H9 (cell line): ENCODE data around the gene BHLHA9. TPM values are rescaled to one million over a fixed set of nuclear protein-coding genes. Genes with fewer than 3 reads are reported as not detected.

Experiments
- DNase-seq: peaks from one replicate; pipeline ENCODE4 v3.0.0-alpha.2; 2017
- H2AFZ ChIP-seq: one replicate; pipeline ENCODE4 v1.6.1; 2013; ENCODE audit warnings: mild to moderate bottlenecking, low read length, control low read depth, moderate library complexity
- H2AK5ac ChIP-seq: 2 replicates; pipeline ENCODE4 v1.6.1; 2013; ENCODE audit warnings: low read length, control low read depth, mixed read lengths; ENCODE audit not compliant: insufficient read length
- H2BK120ac ChIP-seq: one replicate; pipeline ENCODE4 v1.6.1; 2013; ENCODE audit warnings: low read depth, mild to moderate bottlenecking, low read length, control low read depth, inconsistent platforms; ENCODE audit not compliant: poor library complexity, severe bottlenecking
- H2BK12ac ChIP-seq: 2 replicates; pipeline ENCODE4 v1.6.1; 2013; ENCODE audit warnings: low read length, control low read depth, mixed read lengths, low read depth; ENCODE audit not compliant: insufficient read length
- H2BK15ac ChIP-seq: 2 replicates; pipeline ENCODE4 v1.6.1; 2013; ENCODE audit warnings: low read depth, low read length, control low read depth
- H2BK20ac ChIP-seq: one replicate; pipeline ENCODE4 v1.6.1; 2013; ENCODE audit warnings: low read depth, mild to moderate bottlenecking, low read length, control low read depth, inconsistent platforms; ENCODE audit not compliant: poor library complexity, severe bottlenecking
- H2BK5ac ChIP-seq: 2 replicates; pipeline ENCODE4 v1.6.1; 2013; ENCODE audit warnings: low read length, control low read depth, mixed read lengths; ENCODE audit not compliant: insufficient read length
- H3K14ac ChIP-seq: 2 replicates; pipeline ENCODE4 v1.6.1; 2013; ENCODE audit warnings: low read length, control low read depth; ENCODE audit not compliant: insufficient read depth
- H3K18ac ChIP-seq: 2 replicates; pipeline ENCODE4 v1.6.1; 2013; ENCODE audit warnings: low read depth, mild to moderate bottlenecking, mixed read lengths, low read length, control low read depth; ENCODE audit not compliant: insufficient read length
- H3K23ac ChIP-seq: 2 replicates; pipeline ENCODE4 v1.6.1; 2013; ENCODE audit warnings: low read length, control low read depth, mixed read lengths, low read depth; ENCODE audit not compliant: insufficient read length
- H3K23me2 ChIP-seq: 2 replicates; pipeline ENCODE4 v1.6.1; 2013; ENCODE audit warnings: low read depth, mild to moderate bottlenecking, mixed read lengths, low read length, control low read depth; ENCODE audit not compliant: insufficient read length, poor library complexity, severe bottlenecking
- H3K27ac ChIP-seq: 2 replicates; pipeline ENCODE4 v1.5.1; 2013; ENCODE audit warnings: low read length, control low read depth, mixed read lengths, low read depth; ENCODE audit not compliant: insufficient read length
- H3K27me3 ChIP-seq: 2 replicates; pipeline ENCODE4 v1.6.1; 2013; ENCODE audit warnings: low read length, control low read depth, inconsistent platforms; ENCODE audit not compliant: insufficient read depth
- H3K4ac ChIP-seq: 2 replicates; pipeline ENCODE4 v1.6.1; 2013; ENCODE audit warnings: low read depth, mild to moderate bottlenecking, control low read depth, inconsistent platforms, low read length, moderate library complexity
- H3K4me1 ChIP-seq: 2 replicates; pipeline ENCODE4 v1.6.1; 2013; ENCODE audit warnings: low read length, control low read depth, inconsistent platforms; ENCODE audit not compliant: insufficient read depth
- H3K4me2 ChIP-seq: 2 replicates; pipeline ENCODE4 v1.6.1; 2013; ENCODE audit warnings: low read length, control low read depth, mixed read lengths; ENCODE audit not compliant: insufficient read length, insufficient read depth
- H3K56ac ChIP-seq: 2 replicates; pipeline ENCODE4 v1.6.1; 2013; ENCODE audit warnings: low read depth, mild to moderate bottlenecking, mixed read lengths, low read length, control low read depth; ENCODE audit not compliant: insufficient read length
- H3K79me1 ChIP-seq: 2 replicates; pipeline ENCODE4 v1.6.1; 2013; ENCODE audit warnings: low read depth, mild to moderate bottlenecking, moderate library complexity, low read length, control low read depth, inconsistent platforms; ENCODE audit not compliant: insufficient read depth, poor library complexity, severe bottlenecking
- H3K79me2 ChIP-seq: 2 replicates; pipeline ENCODE4 v1.6.1; 2013; ENCODE audit warnings: low read length, control low read depth, inconsistent platforms; ENCODE audit not compliant: insufficient read depth
- H3K9ac ChIP-seq: 2 replicates; pipeline ENCODE4 v1.6.1; 2013; ENCODE audit warnings: low read length, control low read depth, mixed read lengths; ENCODE audit not compliant: insufficient read length; ENCODE audit errors: extremely low read depth
- H3K9me3 ChIP-seq: one replicate; pipeline ENCODE4 v1.6.1; 2013; ENCODE audit warnings: low read depth, low read length, inconsistent platforms; ENCODE audit not compliant: control insufficient read depth
- H3T11ph ChIP-seq: one replicate; pipeline ENCODE4 v1.6.1; 2013; ENCODE audit warnings: mild to moderate bottlenecking, low read length, control low read depth, inconsistent platforms
- H4K20me1 ChIP-seq: one replicate; pipeline ENCODE4 v1.6.1; 2013; ENCODE audit not compliant: control insufficient read depth, insufficient read length, insufficient read depth
- H4K5ac ChIP-seq: 2 replicates; pipeline ENCODE4 v1.6.1; 2013; ENCODE audit warnings: low read depth, mild to moderate bottlenecking, mixed read lengths, low read length, control low read depth; ENCODE audit not compliant: insufficient read length
- H4K8ac ChIP-seq: replicated peaks from 2 replicates; pipeline ENCODE4 v1.6.1; 2013; ENCODE audit warnings: low read length, control low read depth, mixed read lengths, low read depth; ENCODE audit not compliant: insufficient read length
- H4K91ac ChIP-seq: 2 replicates; pipeline ENCODE4 v1.6.1; 2013; ENCODE audit warnings: low read depth, mild to moderate bottlenecking, moderate library complexity, mixed read lengths, low read length, control low read depth; ENCODE audit not compliant: insufficient read length
- H3K27ac Mint-ChIP-seq, 3 experiments: 2 replicates in 2 of 3; 3 replicates in 1 of 3; pipeline ENCODE4 v1.8.0; 2020 to 2021; ENCODE audit warnings: mixed read lengths in 3 of 3, mild to moderate bottlenecking in 1 of 3, moderate library complexity in 1 of 3
- H3K27me3 Mint-ChIP-seq: 2 replicates; pipeline ENCODE4 v1.8.0; 2021; ENCODE audit warnings: low read depth, mild to moderate bottlenecking, moderate library complexity, mixed read lengths
- H3K36me3 Mint-ChIP-seq, 3 experiments: 2 replicates in 2 of 3; 3 replicates in 1 of 3; pipeline ENCODE4 v1.8.0; 2020 to 2021; ENCODE audit warnings: low read depth in 3 of 3, mixed read lengths in 3 of 3; ENCODE audit not compliant: insufficient read depth in 1 of 3
- H3K4me1 Mint-ChIP-seq, 2 experiments: 2 replicates each; pipeline ENCODE4 v1.8.0; 2020; ENCODE audit warnings: mixed read lengths in 2 of 2
- H3K4me3 Mint-ChIP-seq, 2 experiments: 2 replicates in 1 of 2; 3 replicates in 1 of 2; pipeline ENCODE4 v1.8.0; 2020 to 2021; ENCODE audit warnings: mild to moderate bottlenecking in 2 of 2, mixed read lengths in 2 of 2, moderate library complexity in 1 of 2
- H3K9me3 Mint-ChIP-seq, 2 experiments: 2 replicates in 1 of 2; 3 replicates in 1 of 2; pipeline ENCODE4 v1.8.0; 2020; ENCODE audit warnings: mild to moderate bottlenecking in 2 of 2, mixed read lengths in 2 of 2, moderate library complexity in 1 of 2
- CTCF ChIP-seq: fragments of 200-600 bp; sonication (generic); conservative IDR thresholded peaks from 3 replicates; pipeline ENCODE4 v1.8.0; 2021; ENCODE audit warnings: antibody characterized with exemption, mild to moderate bottlenecking
- WGBS: extraction: QIAGEN DNeasy Blood & Tissue Kit; methylation state at CpG from one replicate; pipeline ENCODE4 v1.1.7; 2013; ENCODE audit warnings: missing lambda C conversion rate, low lambda C conversion rate, mixed read lengths; ENCODE audit not compliant: insufficient read length; ENCODE audit errors: extremely low coverage; 5-methylcytosine and 5-hydroxymethylcytosine counted together
- long read RNA-seq: library from polyadenylated mRNA; unstranded; transcript quantifications from one replicate; pipeline ENCODE4 v2.0.0, GENCODE V29; 2020
- total RNA-seq: library from RNA; stranded (reverse); gene quantifications from 2 replicates; pipeline ENCODE4 v1.2.1, GENCODE V29; 2021

BHLHA9 gene
- total RNA-seq, result not detected in 2 replicates
- long read RNA-seq, result 0 reads

- no peaks in the 10 kb centered on the region; a peak in 1 of 5 replicates for H3K9me3 Mint-ChIP-seq
- Histone ChIP-seq H3K56ac (no peak within 1 kb of the TSS), H2AK5ac (no peak within 1 kb of the TSS), H2BK20ac (no peak within 1 kb of the TSS), H3K18ac (no peak within 1 kb of the TSS), H3K79me2 (no peaks in the 10 kb centered on the region), H3K4me2 (no peak within 1 kb of the TSS), H3T11ph (no peak within 1 kb of the TSS), H4K91ac (no peak within 1 kb of the TSS), H3K4me1 (0 out of 2 replicates have a peak, but pooled peaks cover 3% of the 10 kb centered on the region), H3K9ac (no peak within 1 kb of the TSS), H3K27ac (no peak within 1 kb of the TSS), H2BK12ac (no peak within 1 kb of the TSS), H2AFZ (no peak within 1 kb of the TSS), H4K5ac (no peak within 1 kb of the TSS), H4K8ac (no peak within 1 kb of the TSS), H3K14ac (no peak within 1 kb of the TSS), H3K79me1 (no peaks in the 10 kb centered on the region), H3K23ac (no peak within 1 kb of the TSS), H3K27me3 (no peaks in the 10 kb centered on the region), H2BK15ac (0 out of 2 replicates have a peak within 1 kb of the TSS, but pooled peaks have one; percentile 60), H3K4ac (no peak within 1 kb of the TSS), H2BK5ac (no peak within 1 kb of the TSS), H3K23me2 (no peaks in the 10 kb centered on the region), H3K9me3 (no peaks in the 10 kb centered on the region), H2BK120ac (no peak within 1 kb of the TSS), H4K20me1 (no peaks in the 10 kb centered on the region)
- no peak for TF ChIP-seq CTCF
- peak; percentile 68 for DNase-seq
- no CpG with 5 or more reads among the region's 93 CpGs for WGBS
- peaks cover 6% of the 10 kb centered on the region for H3K27me3 Mint-ChIP-seq
- H3K36me3 Mint-ChIP-seq, result no peaks in the 10 kb centered on the region
- H3K4me1 Mint-ChIP-seq, result peaks cover 6% of the 10 kb centered on the region in 2 experiments; a peak in 3 of 4 replicates
- H3K4me3 Mint-ChIP-seq, result peak within 1 kb of the TSS; percentile 83 to 95; a peak in 3 of 5 replicates
- no peak within 1 kb of the TSS for H3K27ac Mint-ChIP-seq
Observed at GRCh38 chr17:1270210-1271029, at the start of gene BHLHA9. Gene BHLHA9, plus strand, starts transcription at chr17:1270444. Its CDS starts 120 bp downstream, at chr17:1270564.
